Activated CD4-positive, alpha-beta T cell treated with anti-CD3 and anti-CD28 coated beads, Interleukin-2, amount 10 ng/mL, durations not matched to agents 24 days and 14 days (primary cell): ENCODE measurements around the gene HID1. TPM values are rescaled to one million over a fixed set of nuclear protein-coding genes. Genes with fewer than 3 reads are reported as not detected.
A peak's percentile ranks its signal among the peaks of the same experiment; 100 is the strongest.

Experiments used
- DNase-seq: peaks from one replicate; pipeline ENCODE4 v3.0.0; 2022
- H3K27ac Mint-ChIP-seq: one replicate; pipeline ENCODE4 v1.8.0; 2022; ENCODE audit warnings: mild to moderate bottlenecking, mixed read lengths
- H3K27me3 Mint-ChIP-seq: one replicate; pipeline ENCODE4 v1.8.0; 2022; ENCODE audit warnings: mixed read lengths
- H3K36me3 Mint-ChIP-seq: one replicate; pipeline ENCODE4 v1.8.0; 2022; ENCODE audit warnings: low read depth, mild to moderate bottlenecking, mixed read lengths
- H3K4me1 Mint-ChIP-seq: one replicate; pipeline ENCODE4 v1.8.0; 2021; ENCODE audit warnings: mixed read lengths
- H3K4me3 Mint-ChIP-seq: one replicate; pipeline ENCODE4 v1.8.0; 2022; ENCODE audit warnings: mild to moderate bottlenecking, moderate library complexity, mixed read lengths
- H3K9me3 Mint-ChIP-seq: one replicate; pipeline ENCODE4 v1.8.0; 2021; ENCODE audit warnings: mixed read lengths
- intact Hi-C: fragments of 100-400 bp; cut with micrococcal nuclease; formaldehyde crosslinking; loops from one replicate; pipeline ENCODE4 v1.15.1; 2023
- total RNA-seq: library from RNA; stranded (reverse); gene quantifications from 2 replicates; pipeline ENCODE4 v1.2.3, GENCODE V29; 2022

Gene HID1, protein sequence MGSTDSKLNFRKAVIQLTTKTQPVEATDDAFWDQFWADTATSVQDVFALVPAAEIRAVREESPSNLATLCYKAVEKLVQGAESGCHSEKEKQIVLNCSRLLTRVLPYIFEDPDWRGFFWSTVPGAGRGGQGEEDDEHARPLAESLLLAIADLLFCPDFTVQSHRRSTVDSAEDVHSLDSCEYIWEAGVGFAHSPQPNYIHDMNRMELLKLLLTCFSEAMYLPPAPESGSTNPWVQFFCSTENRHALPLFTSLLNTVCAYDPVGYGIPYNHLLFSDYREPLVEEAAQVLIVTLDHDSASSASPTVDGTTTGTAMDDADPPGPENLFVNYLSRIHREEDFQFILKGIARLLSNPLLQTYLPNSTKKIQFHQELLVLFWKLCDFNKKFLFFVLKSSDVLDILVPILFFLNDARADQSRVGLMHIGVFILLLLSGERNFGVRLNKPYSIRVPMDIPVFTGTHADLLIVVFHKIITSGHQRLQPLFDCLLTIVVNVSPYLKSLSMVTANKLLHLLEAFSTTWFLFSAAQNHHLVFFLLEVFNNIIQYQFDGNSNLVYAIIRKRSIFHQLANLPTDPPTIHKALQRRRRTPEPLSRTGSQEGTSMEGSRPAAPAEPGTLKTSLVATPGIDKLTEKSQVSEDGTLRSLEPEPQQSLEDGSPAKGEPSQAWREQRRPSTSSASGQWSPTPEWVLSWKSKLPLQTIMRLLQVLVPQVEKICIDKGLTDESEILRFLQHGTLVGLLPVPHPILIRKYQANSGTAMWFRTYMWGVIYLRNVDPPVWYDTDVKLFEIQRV
- 0.17 TPM in 1 of 2 replicates, not detected in the other for total RNA-seq

DNA sequence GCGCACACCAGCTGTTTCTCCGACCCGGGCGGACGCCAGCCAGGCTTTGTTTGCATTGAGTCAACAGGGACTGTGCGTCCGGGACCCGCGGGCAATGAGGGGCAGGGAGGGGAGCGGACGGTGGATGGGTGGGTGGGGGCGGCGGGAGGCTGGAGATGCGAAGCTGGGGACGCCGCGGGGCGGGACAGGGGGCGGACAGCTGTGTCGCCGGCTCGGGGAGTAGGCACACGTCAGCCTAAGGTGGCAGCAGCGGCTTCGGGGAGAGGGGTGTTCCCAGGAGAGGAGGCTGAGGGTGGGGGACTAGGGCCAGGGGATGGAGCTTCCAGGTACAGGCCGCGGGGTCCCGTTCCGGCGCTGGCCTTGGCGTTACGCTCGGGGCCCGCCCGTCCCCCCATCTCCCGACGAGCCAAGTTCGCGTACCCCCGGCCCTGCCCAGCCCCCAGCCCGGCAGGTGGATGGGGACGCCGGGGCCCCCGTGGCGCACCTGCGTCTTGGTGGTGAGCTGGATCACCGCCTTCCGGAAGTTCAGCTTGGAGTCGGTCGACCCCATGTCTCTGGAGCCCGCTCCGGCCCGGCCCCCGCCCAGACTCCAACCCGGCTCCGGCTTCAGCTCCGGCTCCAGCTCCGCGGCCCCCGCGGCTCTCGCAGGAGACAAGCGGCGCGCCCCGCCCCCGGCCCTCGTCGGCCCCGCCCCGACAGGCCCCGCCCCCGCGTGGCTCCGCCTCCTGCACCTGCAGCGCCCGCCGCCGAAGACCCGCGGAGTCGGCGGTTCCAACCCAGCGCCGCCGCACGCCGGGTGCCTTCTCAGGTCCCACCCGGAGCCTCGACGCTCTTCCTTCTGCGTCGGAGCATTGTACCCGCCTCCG lies at the start of gene HID1:
HID1 (minus strand) TSS at position 653 of the 866 bp plus-strand sequence; CDS start at position 550, 103 bp downstream.
- intact Hi-C loops, result no loop called here
- peak; percentile 91 for DNase-seq
- Mint-ChIP-seq H3K4me3 (peak within 1 kb of the TSS; percentile 84), H3K36me3 (no peaks in the 10 kb centered on the region), H3K9me3 (no peaks in the 10 kb centered on the region), H3K4me1 (peaks cover 5% of the 10 kb centered on the region), H3K27me3 (peaks cover 44% of the 10 kb centered on the region), H3K27ac (peak within 1 kb of the TSS; percentile 19)

DNA sequence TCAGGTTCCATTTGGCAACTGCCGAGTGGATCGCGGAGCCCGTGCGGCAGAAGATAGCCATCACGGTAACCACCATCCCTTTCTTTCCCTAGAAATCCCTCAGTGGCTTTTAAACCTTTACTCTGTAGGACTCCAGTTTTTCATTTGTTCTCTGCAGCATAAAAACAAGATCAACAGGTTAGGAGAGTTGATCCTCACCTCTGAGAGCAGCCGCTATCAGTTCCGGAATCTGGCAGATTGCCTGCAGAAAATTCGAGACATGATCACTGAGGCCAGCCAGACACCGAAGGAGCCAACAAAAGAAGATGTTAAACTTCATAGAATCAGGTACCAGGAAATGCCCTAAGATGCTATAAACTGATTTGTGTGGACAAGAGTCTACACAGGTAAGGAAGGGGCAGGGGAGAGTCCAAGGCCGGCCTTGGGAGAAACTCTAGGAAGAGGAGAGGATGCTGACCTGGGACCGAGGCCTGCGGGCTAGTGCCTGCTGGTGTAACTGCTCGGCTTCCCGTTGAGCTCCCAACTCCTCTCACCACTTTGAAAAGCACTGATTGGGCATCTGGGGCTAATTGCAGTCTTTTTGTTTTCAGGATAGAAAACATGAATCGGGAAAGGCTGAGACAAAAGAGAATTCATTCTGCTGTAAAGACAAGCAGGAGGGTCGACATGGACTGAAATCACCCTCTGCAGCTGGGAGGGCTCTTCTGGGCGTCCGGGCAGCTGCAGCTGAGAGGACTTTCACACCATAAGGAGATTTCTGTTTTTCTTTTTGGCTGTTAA lies 48.0 kb upstream of the HID1 start:
- H3K9me3 Mint-ChIP-seq, result no peaks in the 10 kb centered on the region
- DNase-seq, result no peak
- intact Hi-C loops, result no loop called here
- peaks cover 9% of the 10 kb centered on the region for H3K4me1 Mint-ChIP-seq
- H3K36me3 Mint-ChIP-seq, result peaks cover 54% of the 10 kb centered on the region
- no peaks in the 10 kb centered on the region for H3K27me3 Mint-ChIP-seq
- H3K4me3 Mint-ChIP-seq, result no peak overlapping the region
- no peak overlapping the region for H3K27ac Mint-ChIP-seq

DNA sequence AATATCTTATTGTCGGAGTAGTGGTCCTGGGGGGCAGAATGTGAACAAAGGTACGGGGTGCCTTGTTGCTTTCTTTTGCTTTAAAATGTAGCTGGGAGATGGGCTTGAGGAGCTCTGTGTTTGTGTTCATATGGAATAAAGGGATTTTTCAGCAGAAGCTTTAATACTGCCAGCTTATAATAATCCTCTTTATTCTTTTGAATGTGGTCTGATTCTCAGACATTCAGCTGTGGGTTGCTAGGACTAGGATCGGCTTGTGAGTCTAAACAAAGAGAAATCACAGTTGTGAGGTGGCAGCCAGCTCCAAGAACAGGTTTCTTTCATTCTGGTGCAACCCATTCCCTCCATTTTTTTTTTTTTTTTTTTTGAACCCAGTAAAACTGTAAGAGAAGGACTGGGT lies 47.2 kb upstream of the HID1 start:
- no peak for DNase-seq
- no peak overlapping the region for H3K27ac Mint-ChIP-seq
- H3K9me3 Mint-ChIP-seq, result no peaks in the 10 kb centered on the region
- H3K27me3 Mint-ChIP-seq, result no peaks in the 10 kb centered on the region
- intact Hi-C loops, result no loop called here
- no peak overlapping the region for H3K4me3 Mint-ChIP-seq
- peaks cover 50% of the 10 kb centered on the region for H3K36me3 Mint-ChIP-seq
- H3K4me1 Mint-ChIP-seq, result peaks cover 4% of the 10 kb centered on the region

DNA sequence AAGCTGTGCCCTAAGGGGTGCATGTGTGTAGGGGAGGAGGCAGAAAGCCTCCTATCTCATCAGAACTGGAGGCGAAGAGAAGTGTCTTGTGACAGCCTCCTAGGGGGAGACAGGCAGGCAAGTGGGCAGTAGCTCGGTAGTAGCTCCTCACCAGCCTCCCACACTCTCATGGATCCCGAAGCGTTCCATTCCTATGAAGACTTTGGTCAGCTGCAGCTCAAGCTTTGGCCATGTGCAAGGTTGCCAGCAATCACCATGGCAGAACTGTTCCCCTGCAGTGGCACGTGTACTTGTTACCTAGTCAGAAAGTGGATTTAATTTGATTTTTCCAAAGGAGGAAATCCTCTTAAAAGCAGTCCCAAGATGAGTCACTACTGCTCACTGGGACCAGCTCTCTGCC lies 46.6 kb upstream of the HID1 start:
- H3K36me3 Mint-ChIP-seq, result peaks cover 47% of the 10 kb centered on the region
- no peak for DNase-seq
- H3K4me1 Mint-ChIP-seq, result peaks cover 2% of the 10 kb centered on the region
- no peaks in the 10 kb centered on the region for H3K9me3 Mint-ChIP-seq
- no peaks in the 10 kb centered on the region for H3K27me3 Mint-ChIP-seq
- H3K4me3 Mint-ChIP-seq, result no peak overlapping the region
- intact Hi-C loops, result no loop called here
- H3K27ac Mint-ChIP-seq, result no peak overlapping the region

DNA sequence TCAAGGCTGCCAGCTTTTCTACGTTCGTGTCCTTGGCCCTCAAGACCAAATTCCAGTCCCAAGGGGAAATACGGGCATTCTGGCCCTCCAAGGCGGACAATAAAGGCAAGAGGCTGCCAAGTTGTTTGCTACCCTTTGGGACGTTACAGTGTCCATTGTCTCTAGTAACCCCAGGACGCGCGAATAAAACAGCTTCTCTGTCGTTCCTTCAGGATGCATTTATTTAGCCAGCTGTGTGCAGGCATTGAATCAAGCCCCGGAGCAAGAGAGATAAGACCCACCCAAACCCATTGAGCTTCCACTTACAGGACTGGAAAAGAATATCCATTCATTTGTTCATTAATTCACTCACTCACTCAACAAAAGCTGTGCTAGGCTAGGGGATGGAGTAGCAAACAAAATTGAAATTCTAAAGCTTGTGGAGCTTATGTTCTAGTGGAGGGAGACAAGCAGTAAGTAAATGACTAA lies 40.6 kb upstream of the HID1 start:
- Mint-ChIP-seq H3K27me3 (no peaks in the 10 kb centered on the region), H3K4me3 (peak overlapping the region; percentile 97), H3K36me3 (peaks cover 18% of the 10 kb centered on the region), H3K9me3 (no peaks in the 10 kb centered on the region), H3K4me1 (peaks cover 21% of the 10 kb centered on the region), H3K27ac (peak overlapping the region; percentile 93)
- DNase-seq, result no peak
- intact Hi-C loops, result loop anchor here (2.0 kb wide), 1 partner anchor 52 kb away; no protein-coding TSS in a partner anchor

DNA sequence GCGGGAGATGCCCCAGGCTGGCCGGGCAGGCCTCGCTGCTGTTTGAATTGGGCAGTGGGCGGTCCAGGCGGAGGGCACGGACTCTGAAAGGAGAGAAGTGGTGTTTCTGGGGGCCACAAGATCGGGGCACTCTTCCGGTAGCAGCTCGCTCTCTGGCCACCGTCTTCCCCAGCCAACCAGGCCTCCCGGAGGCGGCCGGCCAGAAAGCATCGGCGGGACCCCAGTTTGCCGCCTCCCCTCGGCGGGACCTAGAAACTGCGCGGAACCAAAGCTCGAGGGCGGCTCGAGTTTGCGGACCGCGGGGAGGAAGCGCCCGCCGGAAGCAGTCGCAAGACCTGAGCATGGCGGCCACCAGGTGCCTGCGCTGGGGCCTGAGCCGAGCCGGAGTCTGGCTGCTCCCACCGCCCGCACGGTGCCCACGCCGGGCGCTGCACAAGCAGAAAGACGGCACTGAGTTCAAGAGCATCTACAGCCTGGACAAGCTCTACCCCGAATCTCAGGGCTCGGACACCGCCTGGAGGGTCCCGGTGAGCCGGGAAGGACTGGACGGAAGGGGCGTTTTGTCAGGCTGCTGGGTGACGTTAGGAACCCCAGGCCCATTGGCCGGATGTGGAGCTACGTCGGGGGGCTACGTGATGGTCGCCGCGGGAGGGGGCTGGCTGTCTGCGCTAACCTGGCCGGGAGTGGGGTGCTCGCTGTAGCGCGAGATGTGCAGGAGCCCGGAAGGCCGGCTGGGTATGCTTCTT lies 40.0 kb upstream of the HID1 start, which contains the start of gene MRPL58:
MRPL58 (plus strand) TSS at position 325 of the 746 bp plus-strand sequence; CDS start at position 342, 17 bp downstream.
- H3K27ac Mint-ChIP-seq, result peak within 1 kb of the TSS; percentile 93
- H3K36me3 Mint-ChIP-seq, result peaks cover 16% of the 10 kb centered on the region
- peak within 1 kb of the TSS; percentile 97 for H3K4me3 Mint-ChIP-seq
- no peaks in the 10 kb centered on the region for H3K9me3 Mint-ChIP-seq
- no peaks in the 10 kb centered on the region for H3K27me3 Mint-ChIP-seq
- DNase-seq, result peak; percentile 95
- peaks cover 21% of the 10 kb centered on the region for H3K4me1 Mint-ChIP-seq
- intact Hi-C loops, result loop anchor here (1.0 to 2.0 kb wide), 4 partner anchors 21 to 139 kb away; no protein-coding TSS in a partner anchor

DNA sequence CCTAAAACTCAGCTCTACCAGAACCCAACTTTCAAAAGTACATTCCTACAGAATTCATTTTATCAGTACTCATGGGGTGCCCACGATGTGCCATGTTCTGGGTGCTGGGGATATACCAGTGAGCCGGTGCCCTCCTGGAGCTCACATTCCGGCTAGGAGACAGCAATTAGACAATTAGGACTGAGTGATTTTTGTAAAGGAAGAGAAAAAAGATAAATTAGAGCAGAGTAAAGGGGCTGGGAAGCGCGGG lies 39.5 kb upstream of the HID1 start:
- no peak for DNase-seq
- intact Hi-C loops, result loop anchor here (1.0 to 2.0 kb wide), 4 partner anchors 21 to 139 kb away; no protein-coding TSS in a partner anchor
- Mint-ChIP-seq H3K36me3 (peaks cover 16% of the 10 kb centered on the region), H3K27me3 (no peaks in the 10 kb centered on the region), H3K4me3 (peak overlapping the region; percentile 97), H3K4me1 (peaks cover 21% of the 10 kb centered on the region), H3K27ac (peak overlapping the region; percentile 93), H3K9me3 (no peaks in the 10 kb centered on the region)

DNA sequence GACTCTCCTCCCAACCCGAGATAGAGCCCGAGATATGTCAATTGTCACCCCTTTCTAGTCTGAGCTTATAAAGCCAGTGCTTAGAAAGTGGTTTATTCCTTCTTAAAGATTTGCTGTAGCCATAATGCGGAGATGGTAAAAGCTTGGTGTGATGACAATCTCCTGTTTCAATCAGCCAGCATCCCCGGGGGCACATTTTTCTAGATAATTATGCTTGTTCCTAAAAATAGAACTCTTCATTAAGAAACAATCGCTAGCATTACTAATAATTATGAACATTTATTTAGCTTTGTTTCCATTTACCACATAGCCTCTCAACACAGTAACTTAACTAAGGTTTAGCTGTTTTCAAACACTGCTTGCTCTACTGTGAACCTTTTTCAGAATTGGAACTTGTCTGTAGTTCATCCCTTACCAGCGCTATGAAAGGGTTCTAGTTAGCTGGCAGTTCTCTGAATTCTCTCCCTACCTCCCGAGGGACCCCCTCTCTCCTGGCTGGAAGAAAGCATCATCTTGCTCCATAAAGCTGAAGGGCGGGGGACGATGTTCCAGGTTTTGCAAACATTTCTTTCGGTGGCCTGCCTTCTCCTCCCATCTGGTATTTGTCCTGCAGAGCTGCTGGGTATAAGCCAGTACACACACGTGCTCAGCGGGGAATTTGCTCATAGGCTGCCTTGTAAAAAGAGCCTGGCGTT lies 39.0 kb upstream of the HID1 start:
- no peak for DNase-seq
- peaks cover 11% of the 10 kb centered on the region for H3K36me3 Mint-ChIP-seq
- intact Hi-C loops, result loop anchor here (1.0 to 2.0 kb wide), 4 partner anchors 22 to 138 kb away; no protein-coding TSS in a partner anchor

DNA sequence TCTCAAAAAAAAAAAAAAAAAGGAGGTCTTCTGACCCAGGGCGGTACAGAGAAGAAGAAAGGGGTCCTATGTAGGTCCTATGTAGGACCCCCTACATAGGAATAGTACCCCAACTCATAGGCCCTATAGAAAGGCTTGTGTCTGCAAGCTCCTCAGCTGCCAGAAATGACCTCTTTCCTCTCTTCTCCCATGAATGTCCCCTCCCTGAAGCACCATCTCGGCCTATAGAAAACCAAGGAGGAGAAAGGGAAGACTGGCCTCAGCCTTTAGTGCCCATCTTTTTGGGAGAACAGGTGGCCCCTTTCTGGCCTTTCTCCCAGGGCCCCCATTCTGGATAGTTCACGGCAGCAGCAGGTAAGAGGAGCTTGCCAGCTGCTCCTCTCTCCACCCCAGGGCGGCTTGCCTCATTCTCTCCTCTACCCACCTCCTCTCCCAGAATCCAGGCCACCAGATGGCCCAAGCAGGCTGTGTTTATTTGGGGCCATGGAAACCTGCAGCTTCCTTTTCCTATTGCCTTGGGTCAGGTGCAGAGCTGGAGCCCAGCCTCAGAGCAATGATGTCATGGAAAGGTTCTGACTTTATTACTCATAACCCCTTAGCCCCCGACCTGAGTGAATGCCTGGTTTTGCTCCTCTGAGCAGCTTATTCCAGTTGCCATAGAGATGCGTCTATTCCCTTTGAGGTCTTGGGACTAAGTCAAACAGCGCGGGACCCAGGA lies 38.3 kb upstream of the HID1 start:
- Mint-ChIP-seq H3K27ac (peak overlapping the region; percentile 41), H3K4me3 (peak overlapping the region; percentile 53), H3K4me1 (peaks cover 21% of the 10 kb centered on the region), H3K36me3 (peaks cover 8% of the 10 kb centered on the region), H3K9me3 (no peaks in the 10 kb centered on the region), H3K27me3 (no peaks in the 10 kb centered on the region)
- peak; percentile 61 for DNase-seq
- intact Hi-C loops, result no loop called here

More for the DNA sequence above, 39.0 kb upstream of the HID1 start:
- peak overlapping the region; percentile 97 for H3K4me3 Mint-ChIP-seq
- H3K4me1 Mint-ChIP-seq, result peaks cover 21% of the 10 kb centered on the region
- H3K27me3 Mint-ChIP-seq, result no peaks in the 10 kb centered on the region
- peak overlapping the region; percentile 93 for H3K27ac Mint-ChIP-seq
- H3K9me3 Mint-ChIP-seq, result no peaks in the 10 kb centered on the region

DNA sequence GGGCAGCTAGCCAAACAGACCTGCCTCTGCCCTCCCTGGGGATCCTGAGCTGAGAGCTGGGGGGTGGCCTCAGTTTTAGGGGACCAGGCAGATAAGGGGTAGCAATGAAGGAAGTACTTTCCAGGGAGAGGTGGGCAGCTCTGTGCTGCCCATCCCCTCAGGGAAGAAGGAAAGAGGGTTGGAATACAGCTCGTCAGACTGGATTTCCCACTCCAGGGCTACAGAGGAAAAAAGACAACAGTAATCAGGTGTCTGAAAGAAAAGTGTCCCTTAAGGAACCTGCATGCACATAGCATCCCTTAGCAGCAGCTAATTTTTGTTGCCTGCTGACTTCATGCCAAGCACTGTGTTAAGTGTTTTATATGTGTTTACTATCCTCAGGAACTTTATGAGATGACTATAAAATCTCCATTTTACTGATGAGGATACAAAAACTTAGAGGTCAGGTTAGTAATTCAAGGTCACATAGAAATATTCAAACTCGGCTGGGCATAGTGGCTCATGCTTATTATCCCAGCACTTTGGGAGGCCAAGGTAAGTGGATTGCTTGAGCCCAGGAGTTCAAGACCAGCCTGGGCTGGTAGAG lies 36.7 kb upstream of the HID1 start:
- H3K27ac Mint-ChIP-seq, result no peak overlapping the region
- no peak for DNase-seq
- no peaks in the 10 kb centered on the region for H3K9me3 Mint-ChIP-seq
- peaks cover 19% of the 10 kb centered on the region for H3K4me1 Mint-ChIP-seq
- intact Hi-C loops, result no loop called here
- H3K36me3 Mint-ChIP-seq, result peaks cover 6% of the 10 kb centered on the region
- H3K4me3 Mint-ChIP-seq, result no peak overlapping the region
- H3K27me3 Mint-ChIP-seq, result no peaks in the 10 kb centered on the region

DNA sequence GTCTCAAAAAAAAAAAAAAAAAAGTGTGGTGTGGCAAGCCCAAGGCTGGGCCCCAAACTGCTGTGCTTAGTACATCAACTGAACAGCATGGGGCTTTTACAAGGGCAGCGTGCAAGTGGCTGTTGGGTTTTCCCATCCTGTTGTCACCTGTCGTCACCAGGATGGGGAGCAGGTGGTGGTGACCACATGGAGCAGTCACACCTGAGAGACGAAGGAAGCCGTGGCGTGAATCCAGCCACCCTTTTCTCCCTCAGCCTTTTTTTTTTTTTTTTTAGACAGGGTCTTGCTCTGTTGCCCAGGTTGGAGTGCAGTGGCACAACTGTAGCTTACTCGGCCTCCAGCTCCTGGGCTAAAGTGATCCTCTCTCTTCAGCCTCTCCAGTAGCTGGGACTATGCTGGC lies 35.8 kb upstream of the HID1 start:
- Mint-ChIP-seq H3K4me1 (peaks cover 13% of the 10 kb centered on the region), H3K27me3 (no peaks in the 10 kb centered on the region), H3K9me3 (no peaks in the 10 kb centered on the region), H3K36me3 (no peaks in the 10 kb centered on the region), H3K4me3 (no peak overlapping the region), H3K27ac (no peak overlapping the region)
- intact Hi-C loops, result no loop called here
- no peak for DNase-seq
